LNCaP clone FGC (cell line): ENCODE data around the gene METAP2.

Experiments used
- DNase-seq: peaks from one replicate; pipeline ENCODE4 v3.0.0-alpha.2; 2011; ENCODE audit warnings: low read depth
- H3K4me3 ChIP-seq: 2 replicates; pipeline ENCODE4 v1.5.1; 2011; ENCODE audit warnings: mild to moderate bottlenecking, low read depth, low read length, control low read depth
- CTCF ChIP-seq: IDR thresholded peaks from 2 replicates; pipeline ENCODE4 v1.5.1; 2012; ENCODE audit warnings: mild to moderate bottlenecking; ENCODE audit not compliant: control insufficient read depth, insufficient read depth; ENCODE audit errors: extremely low read depth

The METAP2 gene

GRCh38 chr12:95557625-95558024 is 83.7 kb downstream of the METAP2 start:
- no peak for TF ChIP-seq CTCF

More at GRCh38 chr12:95557625-95558024, 83.7 kb downstream of the METAP2 start:
- no peak overlapping the region for H3K4me3 ChIP-seq
- no peak for DNase-seq
